GM18520 (cell line): ENCODE results near the gene TMEM115.

Experiments used
- ATAC-seq: cut with Tn5 transposase; IDR thresholded peaks from one replicate; pipeline ENCODE4 v1.9.1; 2021; ENCODE audit not compliant: unreplicated experiment

Gene TMEM115

GRCh38 chr3:50378757-50379156 is 19.4 kb upstream of the TMEM115 start:
- no peak for ATAC-seq

GRCh38 chr3:50378024-50378423 is 18.7 kb upstream of the TMEM115 start:
- ATAC-seq, result no peak

GRCh38 chr3:50375258-50375931 is 16.1 kb upstream of the TMEM115 start:
- ATAC-seq, result no peak

GRCh38 chr3:50374363-50375257 is 15.3 kb upstream of the TMEM115 start:
- ATAC-seq, result no peak

GRCh38 chr3:50373146-50374051 is 14.1 kb upstream of the TMEM115 start:
- no peak for ATAC-seq

GRCh38 chr3:50372349-50372748 is 13.0 kb upstream of the TMEM115 start:
- no peak for ATAC-seq

- no peak for ATAC-seq
Measured at GRCh38 chr3:50371133-50371685, 11.9 kb upstream of the TMEM115 start.

GRCh38 chr3:50370594-50370993 is 11.3 kb upstream of the TMEM115 start:
- no peak for ATAC-seq

GRCh38 chr3:50369012-50369670 is 9.8 kb upstream of the TMEM115 start:
- no peak for ATAC-seq

- ATAC-seq, result no peak
Measured at GRCh38 chr3:50365842-50366220, 6.5 kb upstream of the TMEM115 start.

- ATAC-seq, result peak; percentile 76
Measured at GRCh38 chr3:50365080-50365841, 5.9 kb upstream of the TMEM115 start.

- no peak for ATAC-seq
Measured at GRCh38 chr3:50364573-50365079, 5.3 kb upstream of the TMEM115 start.

- no peak for ATAC-seq
Measured at GRCh38 chr3:50359760-50360110, 414 bp upstream of the TMEM115 start.

- ATAC-seq, result no peak
Measured at GRCh38 chr3:50358355-50358910, 888 bp downstream of the TMEM115 start.

GRCh38 chr3:50357481-50357880 is 1.8 kb downstream of the TMEM115 start:
- ATAC-seq, result no peak

- ATAC-seq, result no peak
Measured at GRCh38 chr3:50356553-50356952, 2.8 kb downstream of the TMEM115 start.

- no peak for ATAC-seq
Measured at GRCh38 chr3:50355829-50356552, 3.3 kb downstream of the TMEM115 start.

- ATAC-seq, result no peak
Measured at GRCh38 chr3:50354850-50355249, 4.5 kb downstream of the TMEM115 start.
